PFSK-1 (cell line): ENCODE measurements around the gene DGCR2.

ENCODE experiments used
- FOXP2 ChIP-seq: optimal IDR thresholded peaks from 2 replicates; pipeline ENCODE3; 2011; ENCODE audit warnings: borderline replicate concordance, control low read depth, inconsistent platforms; ENCODE audit not compliant: insufficient read depth; ENCODE audit errors: extremely low read length, extremely low read depth
- POLR2AphosphoS5 ChIP-seq: IDR thresholded peaks from 2 replicates; pipeline ENCODE4 v1.6.1; 2012; ENCODE audit warnings: low read depth, mild to moderate bottlenecking, control low read depth, low read length, moderate library complexity
- REST ChIP-seq, 2 experiments: IDR thresholded peaks; 2 replicates each; pipeline versions ENCODE4 v1.6.1 to v1.8.0; 2011 to 2012; ENCODE audit warnings: low read depth in 2 of 2, low read length in 2 of 2, control low read depth in 1 of 2, inconsistent platforms in 1 of 2, mild to moderate bottlenecking in 1 of 2, moderate library complexity in 1 of 2; ENCODE audit not compliant: insufficient read depth in 1 of 2
- SIN3A ChIP-seq: IDR thresholded peaks from 2 replicates; pipeline ENCODE4 v1.6.1; 2012; ENCODE audit warnings: mild to moderate bottlenecking, low read length, moderate library complexity, borderline replicate concordance; ENCODE audit not compliant: insufficient read depth
- TAF1 ChIP-seq: IDR thresholded peaks from 2 replicates; pipeline ENCODE4 v1.6.1; 2012; ENCODE audit warnings: low read length, control low read depth, borderline replicate concordance; ENCODE audit not compliant: insufficient read depth

Gene DGCR2

GRCh38 chr22:19146215-19146968 is 24.2 kb upstream of the DGCR2 start:
- no peak for TF ChIP-seq TAF1
- TF ChIP-seq SIN3A = no peak
- TF ChIP-seq FOXP2 = no peak
- TF ChIP-seq REST (IDR thresholded peaks at IDR 0.05; ENCODE audit: insufficient read depth in 1 of 2, low read depth in 2 of 2, low read length in 2 of 2) = no peak
- no peak for TF ChIP-seq POLR2AphosphoS5

- no peak for TF ChIP-seq FOXP2
- no peak for TF ChIP-seq TAF1
- no peak for TF ChIP-seq SIN3A
- TF ChIP-seq POLR2AphosphoS5 = no peak
- no peak for TF ChIP-seq REST (IDR thresholded peaks at IDR 0.05; ENCODE audit: insufficient read depth in 1 of 2, low read depth in 2 of 2, low read length in 2 of 2)
Measured at GRCh38 chr22:19143967-19144400, 21.8 kb upstream of the DGCR2 start.

GRCh38 chr22:19143212-19143611 is 21.0 kb upstream of the DGCR2 start:
- TF ChIP-seq SIN3A (no peak), TAF1 (no peak), REST (IDR thresholded peaks at IDR 0.05; ENCODE audit: insufficient read depth in 1 of 2, low read depth in 2 of 2, low read length in 2 of 2) (no peak), POLR2AphosphoS5 (no peak), FOXP2 (no peak)

- TF ChIP-seq TAF1 = no peak
- TF ChIP-seq SIN3A = no peak
- no peak for TF ChIP-seq REST (IDR thresholded peaks at IDR 0.05; ENCODE audit: insufficient read depth in 1 of 2, low read depth in 2 of 2, low read length in 2 of 2)
- no peak for TF ChIP-seq POLR2AphosphoS5
- no peak for TF ChIP-seq FOXP2
Measured at GRCh38 chr22:19142394-19142793, 20.2 kb upstream of the DGCR2 start.

GRCh38 chr22:19139974-19140373 is 17.8 kb upstream of the DGCR2 start:
- TF ChIP-seq TAF1 (no peak), POLR2AphosphoS5 (no peak), SIN3A (no peak), FOXP2 (no peak), REST (IDR thresholded peaks at IDR 0.05; ENCODE audit: insufficient read depth in 1 of 2, low read depth in 2 of 2, low read length in 2 of 2) (no peak)
